ENCODE measurements around the gene YPEL1.
"Not testable (repeated sequence)": the region's sequence is repeated elsewhere in the genome, so short reads cannot be mapped to it uniquely, and the experiment has no call there.

The YPEL1 gene

DNA sequence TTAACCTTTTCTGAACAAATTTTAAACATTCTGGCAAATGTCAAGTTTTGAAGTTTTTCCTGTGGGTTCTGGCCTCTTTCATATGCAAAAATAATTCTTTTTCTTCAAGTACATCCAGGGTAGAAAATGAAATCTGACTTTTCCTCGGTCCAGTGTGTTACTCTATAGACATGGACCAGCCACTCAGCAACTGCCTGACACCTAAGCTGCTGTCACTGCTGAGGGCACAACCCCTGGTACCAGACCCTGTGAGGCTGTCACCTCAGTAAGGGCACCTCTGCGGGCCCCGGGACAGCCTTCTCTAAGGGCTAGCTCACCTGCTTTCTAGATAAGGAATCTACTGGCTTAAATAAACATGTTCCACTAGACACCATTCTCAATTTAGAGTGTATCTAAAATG is 36.0 kb downstream of the YPEL1 start:
- no peak for DNase-seq (ENCODE audit: low read depth)

DNA sequence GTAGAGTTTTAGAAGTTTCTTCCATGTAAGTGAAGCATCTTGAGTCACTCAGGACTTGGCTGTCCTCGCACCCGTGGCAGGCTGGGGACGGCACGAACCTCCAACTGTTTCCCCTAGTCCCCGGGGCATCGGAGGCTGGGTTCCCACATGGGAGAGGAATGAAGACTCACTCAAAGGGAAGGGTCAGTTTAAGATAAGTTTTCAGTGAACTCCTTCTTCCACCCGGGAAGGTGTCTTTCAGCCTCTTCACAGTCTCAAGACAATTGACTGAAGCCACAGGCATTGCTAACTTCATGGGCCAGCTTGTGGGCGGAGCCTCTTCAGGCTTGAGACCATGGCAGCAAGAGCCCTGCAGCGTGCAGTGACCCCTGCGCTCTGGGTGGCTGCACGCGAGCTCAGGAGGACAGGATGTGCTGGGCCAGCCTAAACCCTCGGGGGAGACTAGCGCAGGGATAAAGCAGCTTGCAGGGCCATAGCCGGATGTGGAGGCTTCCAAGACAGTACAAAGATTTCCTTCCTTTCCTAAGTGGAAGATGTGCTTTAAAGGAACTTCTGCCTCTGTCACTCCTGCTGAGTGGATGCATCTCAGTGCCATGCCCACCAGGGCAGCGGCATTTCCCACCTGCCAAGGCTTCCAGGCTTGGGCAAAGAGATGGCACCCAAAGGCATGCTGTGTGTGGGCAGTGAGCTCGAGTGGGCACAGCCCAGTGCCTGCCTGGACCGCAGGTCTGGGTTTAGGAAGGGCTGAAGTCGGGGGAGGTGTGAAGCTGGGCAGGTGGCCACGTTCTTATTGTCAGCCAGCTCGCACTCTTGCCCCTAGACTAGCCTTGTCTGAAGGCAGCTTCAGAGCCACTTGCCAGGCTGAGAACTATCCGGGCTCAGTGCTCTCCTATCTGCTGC is 36.9 kb downstream of the YPEL1 start:
- no peak for DNase-seq (ENCODE audit: low read depth)

DNA sequence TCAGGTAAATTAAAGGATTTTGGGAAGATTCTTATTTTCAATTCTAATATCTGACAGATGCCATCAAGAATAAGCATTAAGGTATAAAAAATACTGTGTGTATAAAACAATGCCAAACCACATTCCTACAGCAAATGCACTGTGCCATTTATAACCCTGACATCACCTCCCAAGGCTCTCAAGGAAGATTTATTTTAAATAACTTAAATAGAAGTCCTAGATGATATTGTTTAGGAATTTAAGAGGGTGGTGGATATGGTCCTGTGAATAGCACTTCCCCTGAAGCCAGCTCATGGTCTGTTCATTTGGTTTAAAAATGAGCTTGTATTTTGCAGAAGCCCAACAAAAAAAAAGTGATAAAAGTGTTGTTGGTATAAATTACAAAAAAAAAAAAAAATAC is 37.7 kb downstream of the YPEL1 start:
- no peak for DNase-seq (ENCODE audit: low read depth)

DNA sequence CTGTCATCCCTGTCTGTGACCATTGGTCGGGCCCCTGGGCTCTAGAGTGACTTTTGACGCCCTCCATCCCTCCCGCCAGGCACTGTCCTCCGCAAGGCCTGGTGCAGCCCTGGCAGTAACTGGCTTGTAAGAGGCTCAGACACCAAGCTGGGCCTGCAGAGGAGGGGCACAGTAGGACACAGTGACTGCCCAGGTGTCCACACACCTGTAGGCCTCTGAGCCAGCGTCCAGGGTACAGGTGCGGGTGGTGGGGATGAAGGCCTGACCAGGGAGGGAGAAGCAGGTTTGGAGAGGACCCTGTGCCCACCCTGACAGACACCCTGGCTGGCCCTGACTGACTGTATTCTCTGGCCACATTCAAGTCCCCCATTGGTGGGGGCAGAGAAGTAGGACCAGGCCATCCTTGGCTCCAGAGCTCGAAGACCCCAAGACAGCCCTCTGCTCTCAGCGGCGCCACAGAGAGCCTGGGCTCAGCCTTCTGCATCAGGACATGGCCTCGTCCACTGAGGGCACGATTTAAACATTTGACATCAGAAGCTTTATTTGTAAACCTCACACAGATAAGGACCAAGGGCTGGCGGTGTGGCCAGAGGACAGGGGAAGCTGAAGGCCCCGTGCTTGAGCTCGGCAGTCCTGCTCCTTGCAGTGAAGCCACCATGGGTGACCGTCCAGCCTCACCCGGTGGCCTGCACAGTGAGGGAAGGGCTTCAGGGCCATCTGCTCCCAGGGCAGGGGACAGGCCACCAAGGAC is 38.4 kb downstream of the YPEL1 start:
- DNase-seq (ENCODE audit: low read depth): no peak

DNA sequence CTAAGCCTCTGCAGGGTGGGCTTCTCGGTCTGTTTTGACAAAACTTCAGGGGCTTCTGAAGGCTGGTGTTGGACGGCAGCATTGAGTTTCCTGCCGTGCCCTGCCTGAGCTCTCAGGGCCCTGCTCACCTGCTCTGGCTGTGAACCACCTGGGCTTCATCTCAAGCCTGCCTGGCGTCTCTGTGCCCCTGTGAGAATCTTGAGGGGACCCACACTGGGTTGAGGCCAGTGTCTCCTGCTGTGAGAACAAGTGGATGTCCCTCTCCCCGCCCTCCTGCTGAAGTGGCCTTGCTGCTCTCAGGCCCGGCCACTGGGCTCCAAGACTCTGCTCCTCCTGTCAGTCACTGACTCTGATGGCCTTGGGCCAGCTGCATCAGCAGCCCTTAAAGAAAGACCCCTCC is 39.5 kb downstream of the YPEL1 start:
- no peak for DNase-seq (ENCODE audit: low read depth)

DNA sequence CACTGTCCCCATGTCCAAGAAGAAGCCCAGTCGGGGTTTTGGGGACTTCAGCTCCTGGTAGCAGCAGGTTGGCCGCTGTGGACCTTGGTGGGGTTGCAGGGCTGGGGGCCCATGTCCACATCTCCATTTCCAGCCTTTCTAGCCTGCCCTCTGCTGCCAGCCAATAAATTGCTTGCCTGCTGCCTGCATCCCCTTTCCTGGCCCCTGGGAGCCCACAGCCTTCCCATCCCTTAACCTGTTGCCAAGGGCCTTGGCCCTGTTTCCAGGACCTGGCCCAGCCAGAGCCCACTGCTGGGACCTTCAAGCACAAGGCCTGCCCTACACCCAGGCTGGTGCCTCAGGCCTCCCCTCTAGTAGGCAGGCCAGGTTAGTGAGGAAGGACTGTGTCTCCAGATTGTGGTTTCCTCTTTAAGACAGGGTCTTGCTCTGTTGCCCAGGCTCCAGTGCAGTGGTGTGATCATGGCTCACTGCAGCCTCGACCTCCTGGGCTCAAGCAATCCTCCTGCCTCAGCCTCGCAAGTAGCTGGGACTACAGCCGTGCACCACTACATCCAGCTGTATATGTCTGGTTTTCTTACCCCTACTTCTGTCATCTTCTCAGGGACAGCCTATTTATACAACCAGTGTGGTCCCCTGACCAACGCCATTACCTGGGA is 40.0 kb downstream of the YPEL1 start:
- DNase-seq (ENCODE audit: low read depth): no peak

DNA sequence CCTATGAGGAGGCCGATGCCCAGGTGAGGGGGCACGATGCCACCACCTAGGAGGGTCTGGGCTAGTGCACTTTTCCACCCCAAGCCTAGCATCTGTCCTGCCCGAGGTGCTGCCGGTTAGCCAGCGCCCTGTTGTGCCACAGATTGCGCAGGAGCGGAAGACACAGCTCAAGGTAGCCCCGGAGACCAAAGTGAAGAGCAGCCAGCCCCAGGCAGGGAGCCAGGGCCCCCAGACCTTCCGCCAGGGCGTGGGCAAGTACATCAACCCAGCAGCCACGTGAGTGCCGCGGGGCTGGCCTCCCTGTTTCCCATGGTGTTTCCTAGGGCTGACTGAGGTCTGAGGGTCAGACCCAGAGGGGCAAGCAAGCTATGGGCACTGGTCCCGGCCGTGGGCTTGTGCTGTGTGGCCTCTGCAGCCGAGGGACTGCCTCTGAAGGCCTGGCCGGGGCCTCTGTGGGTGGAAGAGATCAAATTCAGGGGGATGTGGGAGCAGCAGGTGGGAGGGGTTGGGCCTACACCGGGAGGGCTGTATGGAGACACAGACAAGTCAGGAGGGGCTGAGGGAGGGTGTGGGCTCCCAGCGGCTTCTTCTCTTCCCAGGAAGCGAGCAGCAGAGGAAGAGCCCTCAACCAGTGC is 40.7 kb downstream of the YPEL1 start:
- no peak for DNase-seq (ENCODE audit: low read depth)

DNA sequence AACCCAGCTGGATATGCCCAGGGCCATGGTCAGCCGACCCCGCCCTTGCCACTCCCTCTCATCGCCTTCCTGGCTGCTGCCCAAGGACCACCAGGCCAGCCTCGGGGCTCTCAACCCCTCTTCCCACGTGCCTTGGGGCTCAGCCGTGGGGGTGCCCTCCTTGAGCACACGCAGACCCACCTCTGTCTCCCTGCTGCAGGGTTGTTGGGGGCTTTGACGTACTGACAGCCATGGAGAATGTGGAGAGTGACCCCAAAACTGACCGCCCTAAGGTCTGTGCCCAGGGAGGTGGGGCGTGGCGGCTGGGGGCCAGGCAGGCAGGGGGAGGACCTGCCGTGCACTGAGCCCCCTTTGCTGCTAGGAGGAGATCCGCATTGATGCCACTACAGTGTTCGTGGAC is 41.2 kb downstream of the YPEL1 start:
- DNase-seq (ENCODE audit: low read depth): no peak

DNA sequence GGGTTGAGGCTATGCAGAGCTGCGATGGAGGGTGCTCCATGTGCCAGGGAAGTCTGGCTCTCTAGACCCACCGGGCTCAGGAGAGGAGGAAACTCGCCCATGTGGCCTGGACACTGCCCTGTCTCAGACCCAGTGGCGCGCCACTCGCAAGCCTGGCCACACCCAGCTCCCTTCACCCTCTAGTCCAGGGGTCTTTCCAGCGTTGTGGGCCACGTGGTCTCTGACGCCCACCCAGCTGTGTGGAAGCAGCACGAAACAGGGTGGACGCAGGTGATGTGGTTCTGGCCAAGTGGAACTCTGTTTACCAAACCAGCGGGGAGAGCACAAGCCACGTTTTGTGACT is 41.6 kb downstream of the YPEL1 start:
- no peak for DNase-seq (ENCODE audit: low read depth)

DNA sequence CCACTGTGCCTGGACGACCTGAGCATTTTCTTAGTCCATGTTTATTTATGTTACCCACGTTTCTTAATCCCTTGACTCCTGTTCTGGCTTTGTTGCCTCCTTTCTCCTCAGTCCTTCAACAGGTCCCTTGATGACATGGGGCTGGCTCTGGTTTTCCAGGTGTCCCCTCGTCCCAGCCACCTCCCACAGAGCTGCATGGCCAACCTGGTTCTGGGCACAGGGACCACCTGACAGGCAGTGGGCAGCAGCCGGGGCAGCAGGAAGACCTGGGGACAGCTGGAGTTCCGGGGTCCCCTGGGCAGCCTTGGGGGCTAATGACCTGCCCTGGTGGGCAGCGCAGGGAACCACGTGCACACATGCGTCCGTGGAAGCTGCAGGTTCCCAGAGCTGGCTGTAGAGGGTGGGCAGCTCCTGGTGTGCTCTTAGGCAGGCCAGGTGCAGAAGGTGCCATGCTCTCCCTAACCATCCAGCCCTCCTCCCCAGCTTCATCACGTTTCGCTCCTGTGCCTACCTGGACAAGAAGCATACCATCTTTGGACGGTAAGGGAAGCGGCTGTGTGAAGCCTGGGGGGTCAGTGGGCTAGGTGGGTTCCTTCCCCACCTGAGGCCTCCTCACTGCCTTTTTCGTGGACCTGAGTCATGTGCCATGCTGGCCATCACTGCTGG is 42.1 kb downstream of the YPEL1 start:
- no peak for DNase-seq (ENCODE audit: low read depth)

DNA sequence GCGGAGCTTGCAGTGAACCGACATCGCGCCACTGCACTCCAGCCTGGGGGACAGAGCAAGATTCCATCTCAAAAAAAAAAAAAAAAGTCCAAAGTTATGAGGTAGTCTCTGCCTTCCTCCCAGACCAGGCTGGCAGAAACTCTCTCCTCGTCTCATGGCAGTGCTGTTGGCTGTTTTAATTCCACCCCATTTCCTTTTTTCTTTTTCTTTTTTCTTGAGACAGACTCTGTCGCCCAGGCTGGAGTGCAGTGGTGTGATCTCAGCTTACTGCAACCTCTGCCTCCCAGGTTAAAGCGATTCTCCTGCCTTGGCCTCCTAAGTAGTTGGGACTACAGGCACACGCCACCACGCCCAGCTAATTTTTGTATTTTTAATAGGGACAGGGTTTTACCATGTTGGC is 42.7 kb downstream of the YPEL1 start:
- not testable (repeated sequence) for DNase-seq (ENCODE audit: low read depth)

DNA sequence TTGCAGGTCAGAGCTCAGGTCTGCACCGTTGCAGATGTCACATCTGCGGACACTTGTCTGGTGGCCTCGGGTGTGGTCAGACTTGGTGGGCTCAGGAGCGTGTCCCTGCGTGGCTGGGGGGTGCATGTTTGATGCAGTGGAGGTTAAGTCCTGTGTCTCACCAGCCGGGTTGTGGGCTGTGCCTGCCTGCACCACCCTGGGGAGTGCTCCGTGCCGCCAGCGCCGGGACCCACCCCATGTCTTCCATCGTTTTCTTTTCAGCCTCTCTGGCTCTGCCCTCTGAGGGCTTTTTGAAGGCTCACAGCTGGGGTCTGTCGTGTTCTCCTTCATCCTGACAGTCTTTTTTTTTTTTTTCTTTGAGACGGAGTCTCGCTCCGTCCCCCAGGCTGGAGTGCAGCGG is 43.8 kb downstream of the YPEL1 start:
- DNase-seq (ENCODE audit: low read depth): no peak

DNA sequence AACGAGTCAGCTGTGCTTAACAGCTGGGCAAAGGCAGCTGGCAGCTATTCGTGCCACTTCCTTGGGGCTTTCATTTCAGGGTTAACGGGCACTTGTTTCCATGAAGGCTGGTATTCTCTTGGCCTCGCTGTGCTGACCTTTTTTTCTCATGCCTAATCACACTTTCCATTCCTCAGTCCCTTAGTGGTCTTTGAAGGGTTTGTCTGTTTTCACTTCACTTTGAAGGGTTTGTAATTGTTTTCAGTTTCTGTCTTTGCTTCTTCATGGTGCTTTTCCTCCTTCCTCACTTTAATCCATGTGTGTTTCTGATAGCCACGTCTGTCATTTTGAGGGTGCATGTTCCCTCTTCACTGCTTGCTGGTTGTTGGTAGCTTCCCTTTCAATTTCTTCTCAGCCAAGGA is 45.2 kb downstream of the YPEL1 start:
- DNase-seq (ENCODE audit: low read depth): no peak

DNA sequence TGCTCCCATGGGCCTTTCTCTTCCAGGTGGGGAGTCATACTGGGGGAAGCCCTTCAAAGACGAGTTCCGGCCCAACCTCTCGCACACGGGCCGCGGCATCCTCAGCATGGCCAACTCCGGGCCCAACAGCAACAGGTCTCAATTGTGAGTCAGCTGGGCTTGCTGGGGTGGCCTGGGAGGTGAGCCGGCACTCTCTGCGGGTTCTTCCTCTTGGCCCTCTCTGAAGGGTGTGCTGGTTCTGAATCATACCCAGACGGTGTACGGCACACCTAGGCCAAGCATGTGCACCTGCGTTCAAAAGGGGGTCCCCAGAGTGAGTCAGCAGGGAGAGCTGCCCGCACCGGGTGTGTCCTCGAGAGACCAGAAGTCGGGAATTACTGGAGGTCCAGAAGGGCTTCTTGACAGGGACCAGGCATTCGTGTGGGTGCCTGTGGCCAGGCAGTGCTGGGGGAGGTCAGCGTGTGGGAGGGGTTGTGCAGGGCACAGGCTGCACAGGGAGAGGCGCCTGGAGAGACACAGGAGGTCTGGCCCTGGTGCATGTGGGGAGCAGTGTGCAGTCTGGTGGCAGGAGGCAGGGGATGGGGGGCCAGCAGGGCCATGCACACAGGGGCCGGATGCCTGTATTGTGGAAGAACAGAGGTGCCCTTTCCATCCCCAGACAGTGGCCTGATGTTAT is 46.8 kb downstream of the YPEL1 start:
- no peak for DNase-seq (ENCODE audit: low read depth)

DNA sequence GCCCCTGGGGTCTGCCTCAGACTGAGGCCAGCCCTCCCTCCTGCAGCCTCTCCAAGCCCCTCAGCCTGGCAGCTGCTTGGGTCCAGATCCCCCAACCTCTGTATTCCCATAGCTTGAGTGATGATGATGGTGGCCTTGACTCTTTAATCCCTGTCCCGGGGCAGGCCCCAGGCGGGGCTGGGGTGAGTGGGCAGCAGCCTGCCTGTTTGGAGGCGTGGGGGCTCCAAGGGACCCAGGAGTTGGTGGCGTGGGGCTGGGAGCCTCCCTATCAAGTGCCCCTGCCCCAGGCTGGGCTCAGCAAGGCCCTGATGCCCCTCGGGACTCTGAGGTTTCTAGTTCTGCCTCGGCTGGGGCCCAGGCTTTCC is 47.3 kb downstream of the YPEL1 start:
- no peak for DNase-seq (ENCODE audit: low read depth)

DNA sequence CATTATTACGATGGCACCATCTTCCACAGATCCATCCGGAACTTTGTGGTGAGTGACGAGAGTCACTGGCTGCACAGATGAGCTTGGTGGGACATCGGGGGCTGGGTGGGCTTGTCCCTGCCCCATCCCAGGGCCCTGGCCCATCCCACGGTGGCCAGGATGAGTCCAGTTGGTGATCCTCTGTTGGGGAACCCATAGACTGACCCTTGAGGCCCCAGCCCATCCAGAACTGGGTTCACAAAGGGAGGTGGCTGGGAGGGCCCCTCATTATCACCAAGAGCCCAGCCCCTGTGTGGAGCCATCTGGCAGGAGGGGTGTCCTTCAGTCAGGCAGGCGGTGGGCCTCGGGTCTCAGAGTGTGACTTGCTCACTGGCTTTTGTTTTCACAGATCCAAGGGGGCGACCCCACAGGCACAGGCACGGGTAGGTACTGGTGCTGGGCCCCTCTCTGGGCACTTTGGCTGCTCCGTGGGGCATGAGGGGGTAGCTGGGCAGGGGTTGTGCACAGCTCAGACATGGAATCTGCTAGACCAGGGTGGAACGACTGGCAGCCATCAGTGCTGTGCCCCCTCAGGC is 47.8 kb downstream of the YPEL1 start:
- no peak for DNase-seq (ENCODE audit: low read depth)

DNA sequence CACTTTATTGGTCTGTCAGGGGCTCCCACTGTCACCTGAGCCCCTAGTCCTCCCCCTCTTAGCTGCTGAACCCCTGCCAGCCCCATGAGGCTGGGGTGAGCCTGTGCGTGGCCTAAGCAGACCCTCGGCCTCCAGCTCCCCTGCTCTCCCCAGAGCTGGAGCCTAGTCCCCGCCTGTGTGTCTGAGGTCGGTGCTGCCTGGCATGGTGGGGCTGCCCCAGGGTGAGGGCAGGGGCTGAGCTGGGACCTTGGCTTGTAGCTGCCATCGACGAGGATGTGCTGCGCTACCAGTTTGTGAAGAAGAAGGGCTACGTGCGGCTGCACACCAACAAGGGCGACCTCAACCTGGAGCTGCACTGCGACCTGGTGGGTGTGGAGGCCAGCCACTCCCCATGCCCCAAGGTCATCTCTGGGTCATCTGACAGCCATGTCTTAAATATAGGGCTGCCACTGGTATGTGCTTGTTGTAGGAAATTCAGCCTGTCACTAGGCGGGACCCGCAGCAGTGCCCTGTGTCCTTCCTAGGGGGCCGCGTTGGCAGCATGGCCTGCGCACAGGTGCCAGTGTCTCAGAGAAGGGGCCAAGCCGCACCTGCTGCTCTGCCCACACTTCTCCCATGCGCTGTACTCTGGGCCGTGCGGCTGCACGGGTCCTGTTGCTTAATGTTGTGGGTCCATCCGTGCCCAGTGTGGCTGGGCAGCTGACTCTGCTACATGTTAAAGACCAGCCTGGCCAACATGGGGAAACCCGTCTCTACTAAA is 48.8 kb downstream of the YPEL1 start:
- no peak for DNase-seq (ENCODE audit: low read depth)

DNA sequence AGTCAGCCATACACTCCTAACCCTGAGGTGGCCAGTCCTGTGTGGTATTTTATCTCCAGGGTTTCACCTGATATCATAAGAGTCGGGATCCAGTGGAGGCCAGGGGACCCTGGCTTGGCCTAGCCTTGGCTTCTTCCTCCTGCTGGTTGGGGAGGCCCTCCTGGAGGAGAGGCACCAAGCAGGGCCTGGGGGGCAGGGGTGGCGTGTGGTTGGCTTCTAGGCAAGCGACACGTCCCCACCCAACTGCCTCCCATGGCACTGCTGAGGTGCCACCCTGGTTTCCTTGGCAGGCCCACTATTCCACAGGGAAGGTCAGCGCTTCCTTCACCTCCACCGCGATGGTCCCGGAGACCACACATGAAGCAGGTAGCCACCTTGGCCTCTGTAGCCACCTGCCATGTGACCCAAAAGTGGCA is 49.4 kb downstream of the YPEL1 start:
- DNase-seq (ENCODE audit: low read depth): no peak

DNA sequence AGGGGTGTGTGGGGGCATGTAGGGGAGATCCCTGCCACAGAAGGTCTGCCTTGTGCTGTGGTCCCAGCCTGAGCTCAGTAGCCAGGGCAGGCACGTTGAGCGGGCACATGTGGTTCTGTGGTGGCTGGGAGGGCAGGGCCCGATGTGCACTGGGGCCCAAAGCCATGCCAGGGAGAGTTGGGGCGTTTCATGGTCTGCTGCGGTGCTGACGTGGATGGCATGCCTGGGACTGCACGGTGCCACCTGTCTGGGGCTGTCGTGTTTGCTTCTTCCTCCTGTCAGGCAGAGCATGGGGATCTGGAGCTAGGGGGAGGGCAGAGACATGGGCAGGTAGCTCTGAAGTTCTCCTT is 50.5 kb downstream of the YPEL1 start:
- DNase-seq (ENCODE audit: low read depth): no peak

DNA sequence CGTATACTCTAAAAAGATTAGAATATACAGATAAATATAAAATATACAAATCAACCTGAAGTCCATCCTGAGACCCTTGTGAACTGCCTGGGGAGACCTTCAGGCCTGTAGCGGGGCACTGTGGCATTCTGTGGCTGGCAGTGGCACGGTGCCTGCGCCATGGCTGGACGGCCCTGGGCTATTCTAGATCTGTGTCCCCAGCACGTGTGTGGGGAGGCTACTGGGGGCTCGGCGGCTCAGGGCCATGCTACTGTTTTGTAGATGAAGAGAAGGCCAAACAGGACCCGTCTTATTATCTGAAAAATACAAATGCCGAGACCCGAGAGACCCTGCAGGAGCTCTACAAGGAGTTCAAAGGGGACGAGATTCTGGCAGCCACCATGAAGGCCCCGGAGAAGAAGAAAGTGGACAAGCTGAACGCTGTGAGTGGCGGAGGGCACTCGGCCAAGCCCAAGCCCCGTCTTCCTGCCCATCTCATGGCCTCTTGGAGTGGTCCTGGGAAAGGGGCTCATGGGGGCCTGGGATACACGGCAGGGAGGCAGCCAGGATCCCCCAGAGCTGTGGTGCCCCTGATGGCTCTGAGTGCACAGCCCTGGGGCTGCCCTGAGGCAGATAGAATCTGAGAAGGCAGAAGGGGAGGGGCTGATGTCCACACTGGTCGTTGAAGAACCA is 51.0 kb downstream of the YPEL1 start:
- DNase-seq (ENCODE audit: low read depth): no peak
